WTC11 (cell line): ENCODE measurements around the gene WNT3. TPM values are rescaled to one million over a fixed set of nuclear protein-coding genes. Genes with fewer than 3 reads are reported as not detected.
"Not testable (repeated sequence)": the region's sequence is repeated elsewhere in the genome, so short reads cannot be mapped to it uniquely, and the experiment has no call there.

ENCODE experiments used
- ATAC-seq: fragments of 200-7000 bp; cut with Tn5 transposase; 2 replicates; pipeline ENCODE4 v1.10.0; 2021; ENCODE audit warnings: mild to moderate bottlenecking, moderate library complexity
- CTCF ChIA-PET: fragments of 300-600 bp; sonication (Branson Sonifier 250); formaldehyde crosslinking; loops from one replicate; lab custom pipeline; 2021; ENCODE audit warnings: antibody characterized with exemption; lab: Charles Lee
- POLR2A ChIA-PET: fragments of 350-600 bp; sonication (Branson Sonifier 250); formaldehyde crosslinking; loops from one replicate; lab custom pipeline; 2021; ENCODE audit warnings: antibody characterized with exemption; lab: Charles Lee
- DNase-seq: peaks from one replicate; pipeline ENCODE4 v3.0.0; 2021; ENCODE audit warnings: low spot score
- H3K27ac Mint-ChIP-seq: 2 replicates; pipeline ENCODE4 v1.8.0; 2021; ENCODE audit warnings: mixed read lengths
- H3K27me3 Mint-ChIP-seq: 2 replicates; pipeline ENCODE4 v1.8.0; 2021; ENCODE audit warnings: low read depth, mild to moderate bottlenecking, moderate library complexity, mixed read lengths
- H3K36me3 Mint-ChIP-seq: 2 replicates; pipeline ENCODE4 v1.8.0; 2021; ENCODE audit warnings: mixed read lengths
- H3K4me1 Mint-ChIP-seq: 2 replicates; pipeline ENCODE4 v1.8.0; 2022; ENCODE audit warnings: mixed read lengths
- H3K4me3 Mint-ChIP-seq: 2 replicates; pipeline ENCODE4 v1.8.0; 2021; ENCODE audit warnings: mild to moderate bottlenecking, moderate library complexity, mixed read lengths
- H3K9me3 Mint-ChIP-seq: 2 replicates; pipeline ENCODE4 v1.8.0; 2021; ENCODE audit warnings: mixed read lengths
- ARID4B ChIP-seq: sonication (generic); formaldehyde crosslinking; IDR thresholded peaks from 2 replicates; pipeline ENCODE4 v1.8.0; 2023; ENCODE audit warnings: missing genetic modification reagents, mild to moderate bottlenecking, borderline replicate concordance
- ATF6 ChIP-seq: sonication (generic); formaldehyde crosslinking; IDR thresholded peaks from 2 replicates; pipeline ENCODE4 v1.8.1; 2023; ENCODE audit warnings: mild to moderate bottlenecking, missing genetic modification reagents
- EMX1 ChIP-seq: fragments of 250-450 bp; sonication (Bioruptor Pico); IDR thresholded peaks from 2 replicates; pipeline ENCODE4 v1.8.0; 2021; ENCODE audit warnings: mild to moderate bottlenecking
- FOXJ3 ChIP-seq: sonication (generic); formaldehyde crosslinking; IDR thresholded peaks from 2 replicates; pipeline ENCODE4 v1.9.0; 2021; ENCODE audit warnings: missing genetic modification reagents, mild to moderate bottlenecking, borderline replicate concordance
- FOXP1 ChIP-seq: sonication (generic); formaldehyde crosslinking; IDR thresholded peaks from 2 replicates; pipeline ENCODE4 v1.8.0; 2022; ENCODE audit warnings: missing genetic modification reagents, mild to moderate bottlenecking, moderate library complexity, borderline replicate concordance
- GTF2I ChIP-seq: fragments of 250-450 bp; sonication (Bioruptor Pico); conservative IDR thresholded peaks from 2 replicates; pipeline ENCODE4 v1.4.0; 2021; ENCODE audit warnings: mild to moderate bottlenecking
- HMGA2 ChIP-seq: fragments of 250-450 bp; sonication (Bioruptor Pico); IDR thresholded peaks from 2 replicates; pipeline ENCODE4 v1.4.0; 2021; ENCODE audit warnings: mild to moderate bottlenecking, moderate library complexity
- IRF2 ChIP-seq: sonication (generic); formaldehyde crosslinking; IDR thresholded peaks from 2 replicates; pipeline ENCODE4 v1.8.0; 2022; ENCODE audit warnings: low read depth, missing genetic modification reagents, borderline replicate concordance
- MAX ChIP-seq: sonication (generic); formaldehyde crosslinking; IDR thresholded peaks from 2 replicates; pipeline ENCODE4 v1.8.0; 2022; ENCODE audit warnings: mild to moderate bottlenecking, missing genetic modification reagents
- PREB ChIP-seq: sonication (generic); formaldehyde crosslinking; IDR thresholded peaks from 2 replicates; pipeline ENCODE4 v1.8.1; 2022; ENCODE audit warnings: mild to moderate bottlenecking, missing genetic modification reagents, moderate library complexity, borderline replicate concordance
- SMAD4 ChIP-seq: sonication (generic); formaldehyde crosslinking; IDR thresholded peaks from 2 replicates; pipeline ENCODE4 v1.8.0; 2022; ENCODE audit warnings: mild to moderate bottlenecking, missing genetic modification reagents
- TEAD1 ChIP-seq: sonication (generic); formaldehyde crosslinking; IDR thresholded peaks from 2 replicates; pipeline ENCODE4 v1.8.0; 2022; ENCODE audit warnings: mild to moderate bottlenecking, missing genetic modification reagents
- TP53 ChIP-seq: sonication (generic); formaldehyde crosslinking; IDR thresholded peaks from 2 replicates; pipeline ENCODE4 v1.8.1; 2023; ENCODE audit warnings: mild to moderate bottlenecking, missing genetic modification reagents
- ZBTB43 ChIP-seq: sonication (generic); formaldehyde crosslinking; IDR thresholded peaks from 2 replicates; pipeline ENCODE4 v1.8.1; 2023; ENCODE audit warnings: mild to moderate bottlenecking, missing genetic modification reagents
- ZNF263 ChIP-seq: sonication (generic); formaldehyde crosslinking; IDR thresholded peaks from 2 replicates; pipeline ENCODE4 v1.8.1; 2022; ENCODE audit warnings: low read depth, mild to moderate bottlenecking, moderate library complexity, missing genetic modification reagents
- ZNF671 ChIP-seq: fragments of 250-450 bp; sonication (Bioruptor Pico); IDR thresholded peaks from 2 replicates; pipeline ENCODE4 v1.8.0; 2021; ENCODE audit warnings: mild to moderate bottlenecking
- total RNA-seq: library from RNA; stranded (reverse); gene quantifications from 3 replicates; pipeline ENCODE4 v1.2.3, GENCODE V29; 2021

WNT3 gene
- total RNA-seq, 1 experiment from 2014 or later, result 14.1 TPM

GRCh38 chr17:46841561-46842379 lies 23.3 kb upstream of the WNT3 start (continued):
- TF ChIP-seq IRF2 (CRISPR knock-in tag) (no peak), ZNF263 (CRISPR knock-in tag) (0 out of 2 replicates have a peak, but pooled peaks have one; percentile 26), FOXP1 (CRISPR knock-in tag) (no peak)

GRCh38 chr17:46840596-46840995 lies 22.1 kb upstream of the WNT3 start:
- H3K4me3 Mint-ChIP-seq, POLR2A ChIA-PET, DNase-seq, H3K27ac Mint-ChIP-seq, H3K4me1 Mint-ChIP-seq, ATAC-seq: not testable (repeated sequence)
- peaks cover 19% of the 10 kb centered on the region for H3K9me3 Mint-ChIP-seq
- CTCF ChIA-PET, result interaction anchor here (2.6 kb wide), 1 partner anchor 102 kb away, joined by 24 read pairs; no protein-coding TSS in a partner anchor
- peaks cover 10% of the 10 kb centered on the region for H3K36me3 Mint-ChIP-seq
- H3K27me3 Mint-ChIP-seq, result peaks cover 44% of the 10 kb centered on the region

- no peak for TF ChIP-seq TP53
- no peak for TF ChIP-seq SMAD4 (CRISPR knock-in tag)
- TF ChIP-seq PREB (CRISPR knock-in tag), result no peak
- TF ChIP-seq ZBTB43 (CRISPR knock-in tag), result no peak
- no peak for TF ChIP-seq FOXJ3 (CRISPR knock-in tag)
- TF ChIP-seq EMX1, result no peak
- Mint-ChIP-seq H3K36me3 (peaks cover 10% of the 10 kb centered on the region), H3K27ac (no peak overlapping the region), H3K27me3 (peaks cover 46% of the 10 kb centered on the region), H3K4me3 (no peak overlapping the region), H3K4me1 (peaks cover 13% of the 10 kb centered on the region; the same call in 1 of the 2 replicates), H3K9me3 (peaks cover 19% of the 10 kb centered on the region)
- DNase-seq, result no peak
- POLR2A ChIA-PET, result no interaction called here
- CTCF ChIA-PET, result no interaction called here
- no peak for ATAC-seq
Observed at GRCh38 chr17:46839211-46839610, 20.7 kb upstream of the WNT3 start.

- H3K27ac Mint-ChIP-seq, result no peak overlapping the region
- no peak for DNase-seq
- TF ChIP-seq TEAD1 (CRISPR knock-in tag) (no peak), FOXP1 (CRISPR knock-in tag) (no peak), HMGA2 (CRISPR knock-in tag) (no peak)
- H3K4me3 Mint-ChIP-seq, result no peak overlapping the region
- no peaks in the 10 kb centered on the region for H3K36me3 Mint-ChIP-seq
- H3K27me3 Mint-ChIP-seq, result peaks cover 52% of the 10 kb centered on the region
- peaks cover 23% of the 10 kb centered on the region for H3K4me1 Mint-ChIP-seq
- no peak for ATAC-seq
- ChIA-PET CTCF (no interaction called here), POLR2A (no interaction called here)
- H3K9me3 Mint-ChIP-seq, result peaks cover 7% of the 10 kb centered on the region
Observed at GRCh38 chr17:46837521-46837920, 19.0 kb upstream of the WNT3 start.

- H3K9me3 Mint-ChIP-seq, result peaks cover 6% of the 10 kb centered on the region
- CTCF ChIA-PET, result interaction anchor here (0.6 to 3.1 kb wide), 15 partner anchors 11 to 140 kb away, joined by 3 to 16 read pairs (median 6); partner anchors contain the start of gene WNT9B
- TF ChIP-seq ARID4B (no peak), GTF2I (no peak), ATF6 (CRISPR knock-in tag) (no peak), ZNF671 (CRISPR knock-in tag) (no peak), MAX (CRISPR knock-in tag) (no peak)
Observed at GRCh38 chr17:46836500-46836899, 18.0 kb upstream of the WNT3 start.

More at GRCh38 chr17:46836500-46836899, 18.0 kb upstream of the WNT3 start:
- Mint-ChIP-seq H3K27ac (no peak overlapping the region), H3K4me3 (no peak overlapping the region), H3K4me1 (peaks cover 33% of the 10 kb centered on the region), H3K27me3 (peaks cover 50% of the 10 kb centered on the region), H3K36me3 (no peaks in the 10 kb centered on the region)
- no peak for ATAC-seq
- POLR2A ChIA-PET, result no interaction called here
- DNase-seq, result no peak
